NCI-H1436 treated with DMSO at 0.1 percent for 48 hours (cell line): Measurements from ENCODE around the gene LIFR.
"Not testable (repeated sequence)": the region's sequence is repeated elsewhere in the genome, so short reads cannot be mapped to it uniquely, and the experiment has no call there.

Source experiments
- DNase-seq: peaks from one replicate; lab custom pipeline; 2025; lab: John Stamatoyannopoulos, UW

The LIFR gene

GRCh38 chr5:38516649-38517048, 39.8 kb downstream of the LIFR start:
- DNase-seq = not testable (repeated sequence)

DNA sequence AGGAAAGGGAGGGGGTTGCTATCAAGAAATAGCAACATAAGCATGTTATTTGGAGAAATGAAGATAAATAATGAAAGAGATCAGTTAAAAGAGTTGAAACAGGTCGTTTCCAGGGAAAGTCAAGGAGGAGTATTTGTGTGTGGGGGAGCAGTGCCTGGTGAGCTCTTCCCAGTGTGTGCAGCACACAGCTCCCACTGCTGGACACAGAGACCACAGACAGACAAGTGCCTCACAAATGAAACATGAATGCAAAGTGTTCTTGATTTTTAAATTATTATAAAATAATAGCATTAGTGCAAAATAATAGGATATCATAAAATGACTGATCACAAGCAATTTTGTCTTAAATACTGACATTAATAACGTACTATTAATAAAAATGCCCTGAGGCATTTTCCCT, 40.8 kb downstream of the LIFR start:
- no peak for DNase-seq

GRCh38 chr5:38515092-38515491, 41.4 kb downstream of the LIFR start:
- DNase-seq = no peak

GRCh38 chr5:38509185-38509584, 47.3 kb downstream of the LIFR start:
- DNase-seq = no peak

GRCh38 chr5:38506302-38506701, 50.1 kb downstream of the LIFR start:
- DNase-seq = no peak

- DNase-seq = no peak
These were observed 55.7 kb downstream of the LIFR start for GRCh38 chr5:38500573-38501260.

- DNase-seq = no peak
These were observed 58.5 kb downstream of the LIFR start for GRCh38 chr5:38497946-38498345.

GRCh38 chr5:38494763-38495162, 61.7 kb downstream of the LIFR start:
- DNase-seq = no peak

DNA sequence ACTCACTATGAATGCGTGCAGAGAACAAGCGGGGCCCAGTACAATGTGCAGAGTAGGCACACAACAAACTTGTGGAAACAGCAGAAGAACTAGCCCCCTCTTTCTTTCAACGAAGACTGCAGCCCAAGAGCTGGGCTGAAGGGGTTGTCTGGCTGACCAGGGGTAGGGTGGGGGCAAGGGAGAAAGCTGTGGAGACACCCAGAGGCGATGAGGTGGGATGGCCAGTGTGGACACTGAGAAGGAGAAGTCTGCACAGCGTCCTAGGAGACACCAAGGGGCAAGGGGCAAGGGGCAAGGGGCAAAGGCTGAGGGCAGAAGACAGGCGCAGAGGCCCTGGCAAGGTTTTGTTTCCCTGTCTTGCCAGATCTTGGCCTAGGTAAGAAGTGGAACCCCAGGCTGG, 62.3 kb downstream of the LIFR start:
- no peak for DNase-seq

DNA sequence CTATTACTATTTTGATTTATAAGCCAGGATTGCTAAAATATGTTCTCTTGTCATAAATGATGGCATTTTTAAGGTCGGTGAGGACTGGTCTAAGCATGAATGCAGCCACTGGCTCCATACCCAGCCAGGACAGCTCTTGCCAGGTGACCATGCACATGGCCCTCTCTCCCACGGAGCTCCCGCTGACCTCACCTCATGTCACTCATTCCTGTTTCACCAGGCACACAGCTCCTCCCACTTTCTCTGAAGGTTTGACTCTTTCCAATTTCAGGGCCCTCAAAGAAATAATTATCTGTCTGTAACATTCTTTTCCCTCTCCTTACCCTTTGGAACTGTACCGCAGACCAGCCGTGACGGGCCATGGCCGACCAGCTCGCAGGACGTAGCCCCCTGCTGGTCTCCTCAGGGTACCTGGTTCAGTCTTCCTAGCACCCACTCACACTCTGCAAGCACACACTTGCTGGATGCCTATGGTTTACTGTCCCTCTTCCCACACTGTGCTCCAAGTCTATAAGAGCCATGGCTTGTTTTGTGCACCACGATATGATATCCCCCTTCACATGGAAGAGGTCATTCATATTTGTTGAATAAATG, 72.5 kb downstream of the LIFR start:
- no peak for DNase-seq

DNA sequence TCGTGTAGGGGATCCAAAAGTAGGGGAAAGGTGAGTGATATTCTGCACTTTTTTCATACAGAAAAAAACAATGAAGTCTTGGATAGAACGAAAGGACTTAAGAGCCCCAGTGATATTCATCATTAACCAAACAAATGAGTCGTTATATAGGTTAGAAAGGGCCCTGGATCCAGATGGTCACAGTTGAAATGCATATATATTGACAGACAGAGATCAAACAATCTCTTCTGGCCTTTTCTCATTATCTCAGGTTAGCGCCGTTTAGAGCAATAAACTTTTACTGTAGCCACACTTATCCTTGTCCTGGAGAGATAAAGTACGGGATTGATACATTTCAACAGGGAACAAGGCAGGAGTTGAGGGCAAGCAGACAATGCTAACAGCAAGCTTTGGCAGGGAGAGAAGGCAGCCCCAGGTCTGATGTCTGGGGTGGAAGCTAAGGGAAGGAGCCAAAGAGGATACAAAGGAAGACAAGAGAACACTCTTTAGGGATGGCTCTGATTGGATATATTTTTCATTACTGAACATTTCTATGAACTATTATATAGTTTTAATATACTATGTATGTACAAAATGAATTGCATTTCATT, 77.0 kb downstream of the LIFR start:
- no peak for DNase-seq

DNA sequence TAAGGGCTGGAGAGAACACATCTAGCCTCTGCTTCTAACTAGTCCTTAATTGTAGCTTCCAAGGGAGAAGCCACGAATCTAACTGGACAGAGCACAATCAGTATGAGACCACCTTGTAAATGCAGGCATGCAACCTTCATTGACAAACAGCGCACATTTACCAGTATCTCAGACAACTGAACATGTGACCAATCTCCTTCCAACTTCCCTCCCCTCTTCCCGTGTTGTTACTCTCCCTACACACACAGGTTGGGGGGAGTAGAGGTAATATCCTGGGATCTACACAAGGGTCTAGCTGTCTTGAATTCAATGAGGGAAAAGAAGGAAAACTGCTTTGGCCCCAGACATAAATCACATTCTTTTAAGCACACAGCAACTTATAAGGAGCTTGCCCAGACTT, 77.6 kb downstream of the LIFR start:
- no peak for DNase-seq

DNA sequence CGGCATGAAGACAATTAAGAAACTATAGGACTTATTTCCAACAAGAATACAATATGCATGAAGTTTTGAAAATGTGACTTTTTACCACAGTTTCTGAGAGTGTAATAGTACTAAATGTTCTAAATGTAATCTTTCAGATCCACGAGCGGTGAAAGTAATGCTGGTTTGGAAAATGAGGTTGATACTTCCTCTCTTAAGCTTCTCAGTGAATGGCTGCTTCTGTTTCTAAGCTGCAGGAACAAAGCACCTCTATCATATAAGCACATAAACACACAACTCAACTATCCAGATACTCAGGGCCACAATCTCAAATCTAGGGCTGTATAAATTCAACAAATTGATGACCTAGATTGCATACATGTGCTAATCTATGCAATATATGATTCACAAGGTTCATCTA, 78.3 kb downstream of the LIFR start:
- no peak for DNase-seq

DNA sequence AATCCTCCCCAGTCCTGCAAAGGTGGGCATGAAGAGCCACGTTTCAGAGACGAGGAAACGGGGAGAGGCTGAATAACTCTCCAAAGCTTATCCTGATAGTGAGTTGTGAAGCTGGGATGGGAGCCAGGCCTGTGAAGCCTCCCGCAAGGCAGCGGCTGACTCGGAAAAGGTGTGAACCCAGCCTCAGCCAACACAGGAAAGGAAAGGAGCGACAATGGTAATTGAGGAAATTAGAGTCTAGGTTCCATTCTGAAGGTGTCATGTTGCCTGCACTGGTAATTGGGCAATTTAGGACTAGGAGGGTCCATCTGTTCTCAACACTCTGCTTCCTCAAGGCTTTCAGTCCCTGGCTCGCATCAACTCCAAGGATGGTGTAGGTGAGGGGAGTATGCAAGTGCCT, 83.4 kb downstream of the LIFR start:
- peak; percentile 72 for DNase-seq

- no peak for DNase-seq
These were observed 83.9 kb downstream of the LIFR start for GRCh38 chr5:38472541-38472940.

GRCh38 chr5:38471709-38472108, 84.7 kb downstream of the LIFR start:
- no peak for DNase-seq

- no peak for DNase-seq
These were observed 86.7 kb downstream of the LIFR start for GRCh38 chr5:38469707-38470267.

GRCh38 chr5:38468978-38469706, 87.3 kb downstream of the LIFR start:
- no peak for DNase-seq

DNA sequence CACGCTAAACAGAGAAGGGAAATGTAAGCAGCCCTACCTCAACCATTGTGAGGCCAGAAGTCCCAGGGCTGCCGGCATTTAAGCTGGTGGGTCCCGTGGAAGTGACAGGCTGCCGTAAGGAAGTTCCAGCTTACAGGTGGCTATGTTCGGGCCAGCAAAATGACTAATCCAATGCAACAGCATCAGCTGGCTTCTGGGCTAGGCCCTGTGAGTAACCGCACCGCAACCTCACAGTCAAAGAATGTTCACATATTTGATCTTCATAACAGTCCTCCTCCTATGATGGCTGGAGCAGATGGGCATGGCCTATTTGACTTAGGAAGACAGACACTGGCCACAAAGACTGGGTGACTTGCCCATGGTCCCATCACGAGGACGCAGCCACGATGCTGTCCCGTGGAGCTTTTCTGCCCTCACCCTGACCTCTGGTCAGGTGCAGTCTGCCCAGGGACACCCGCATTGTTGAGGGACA, 88.2 kb downstream of the LIFR start:
- no peak for DNase-seq

GRCh38 chr5:38467353-38468040, 88.9 kb downstream of the LIFR start:
- no peak for DNase-seq

- no peak for DNase-seq
These were observed 89.8 kb downstream of the LIFR start for GRCh38 chr5:38466424-38467189.
